Measurements from ENCODE around the gene PRAC1.
"Not testable (repeated sequence)": the region's sequence is repeated elsewhere in the genome, so short reads cannot be mapped to it uniquely, and the experiment has no call there.

The PRAC1 gene

DNA sequence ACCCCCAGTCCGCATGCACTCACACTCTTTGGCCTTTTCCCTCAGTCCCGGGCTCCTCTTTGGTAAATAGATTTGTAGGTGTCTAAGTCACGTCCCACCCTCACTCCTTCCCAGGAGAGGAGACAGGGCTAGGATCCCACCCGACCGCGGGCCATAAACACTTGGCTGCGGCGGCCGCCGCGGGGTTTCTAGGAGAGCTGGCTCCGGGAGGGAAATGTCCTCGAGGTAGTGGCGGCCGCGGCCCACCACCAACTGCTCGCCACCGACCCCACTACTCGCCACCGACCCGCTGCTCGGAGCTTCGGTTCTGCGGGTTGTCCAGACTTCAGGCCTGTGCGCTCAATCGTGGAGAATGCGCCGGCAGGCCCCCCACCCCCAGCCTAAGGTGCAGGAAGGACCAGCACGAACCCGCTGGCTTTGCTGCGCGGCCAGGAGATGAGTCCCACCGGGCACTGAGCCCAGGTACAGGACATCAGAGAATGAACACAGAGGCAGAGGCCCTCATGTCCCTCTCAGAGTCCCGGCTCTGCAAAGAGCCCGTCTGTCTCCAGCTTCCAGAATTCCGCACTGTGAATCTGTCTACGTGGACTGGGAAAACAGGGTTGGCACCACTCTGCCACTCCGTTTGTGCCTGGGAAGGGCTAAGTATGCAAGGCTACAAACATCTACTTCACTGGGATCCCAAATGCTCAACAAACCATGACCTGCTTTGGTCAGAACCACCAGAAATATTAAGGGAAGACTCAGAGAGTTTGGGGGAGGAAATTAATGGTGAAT, 3.2 kb upstream of the PRAC1 start:
- no peak for DNase-seq

DNA sequence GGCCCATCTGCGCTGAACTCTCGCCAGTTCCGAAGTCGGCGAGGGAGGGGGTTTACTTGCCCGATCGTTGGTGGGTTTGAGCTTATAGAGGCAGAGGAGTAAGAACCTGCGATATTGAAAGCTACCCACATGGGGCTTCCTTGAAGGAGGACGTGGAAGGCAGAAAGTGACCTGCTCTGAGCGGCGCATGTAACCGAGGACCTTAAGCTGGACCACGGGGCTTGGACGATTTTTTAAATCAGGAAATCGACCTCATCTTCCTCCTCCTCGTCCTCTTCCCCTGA, 2.6 kb upstream of the PRAC1 start:
- no peak for DNase-seq

DNA sequence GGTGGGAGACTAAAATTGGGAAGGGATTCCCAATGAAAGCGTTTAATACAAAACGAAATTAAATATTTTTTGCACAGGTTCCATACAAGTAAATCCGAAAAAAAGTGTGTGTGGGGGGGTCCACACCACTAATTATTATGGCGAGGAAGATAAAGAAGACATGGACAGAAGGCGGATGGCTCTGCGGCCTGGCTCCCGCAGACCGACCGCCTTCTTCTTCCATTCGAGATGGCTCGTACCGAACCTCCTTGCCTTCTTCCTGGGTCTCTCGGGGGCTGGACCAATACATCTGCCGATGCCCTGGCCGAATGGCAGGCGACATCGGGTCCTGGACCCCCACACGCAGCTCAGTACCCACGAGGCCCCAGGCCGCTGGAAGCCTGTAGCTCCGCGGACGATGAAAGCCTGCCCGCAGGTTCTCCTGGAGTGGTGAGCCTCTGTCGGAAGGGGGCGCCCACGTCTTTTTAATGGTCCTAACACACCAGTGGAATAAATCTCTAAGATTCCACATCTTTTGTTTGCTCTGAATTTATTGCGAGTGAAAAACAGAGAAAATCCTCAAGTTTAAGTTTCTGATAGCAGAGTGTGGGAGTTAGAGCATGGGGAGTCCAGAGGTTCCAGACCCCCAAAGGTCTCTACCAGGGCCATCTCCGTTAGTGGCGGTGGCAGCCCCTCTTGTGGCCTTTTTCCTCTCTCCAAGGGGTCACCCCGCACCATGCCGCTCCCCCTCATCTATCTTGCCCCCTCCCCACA, 2.1 kb upstream of the PRAC1 start:
- DNase-seq = peak in 1 of 2 experiments; percentile 60

DNA sequence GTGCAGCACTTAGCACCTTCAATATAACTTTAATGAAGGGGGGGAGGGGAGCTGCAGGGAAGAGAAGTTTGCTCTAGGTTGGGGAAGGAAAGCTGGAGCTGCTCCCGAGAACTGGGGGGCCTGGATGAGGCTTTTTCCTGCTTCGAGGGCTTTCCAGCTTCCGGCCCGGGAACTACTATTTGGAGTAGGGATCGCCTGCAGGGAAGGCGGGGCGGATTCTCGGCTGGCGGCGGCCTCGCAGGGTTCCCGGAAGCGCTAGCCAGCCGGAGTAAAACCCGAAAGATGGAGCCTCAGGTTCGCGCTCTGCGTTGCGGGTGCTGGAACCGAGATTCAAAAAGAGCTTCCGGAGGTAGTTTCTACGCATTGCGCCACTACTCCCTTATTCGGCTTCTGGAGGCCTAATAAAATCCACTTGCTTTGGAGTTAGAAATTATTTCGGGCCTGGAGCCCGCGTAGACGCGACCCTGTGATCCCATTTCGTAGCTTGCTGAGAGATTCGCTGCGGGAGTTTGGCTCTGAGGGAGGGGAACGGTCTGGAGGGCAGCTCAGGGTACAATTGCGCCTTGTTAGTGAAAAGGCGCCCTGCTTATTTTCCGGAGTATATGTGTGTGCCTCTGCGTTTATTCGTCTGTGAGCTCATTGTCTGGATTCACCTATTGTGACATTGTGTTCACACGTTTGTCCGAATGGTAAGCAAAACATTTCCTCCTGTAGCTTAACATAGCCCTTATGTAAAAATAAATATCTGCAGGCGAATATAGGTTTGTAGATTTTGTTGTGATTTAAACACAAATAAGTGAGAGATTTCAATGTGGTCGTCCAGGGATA, 1.3 kb upstream of the PRAC1 start:
- no peak for DNase-seq

DNA sequence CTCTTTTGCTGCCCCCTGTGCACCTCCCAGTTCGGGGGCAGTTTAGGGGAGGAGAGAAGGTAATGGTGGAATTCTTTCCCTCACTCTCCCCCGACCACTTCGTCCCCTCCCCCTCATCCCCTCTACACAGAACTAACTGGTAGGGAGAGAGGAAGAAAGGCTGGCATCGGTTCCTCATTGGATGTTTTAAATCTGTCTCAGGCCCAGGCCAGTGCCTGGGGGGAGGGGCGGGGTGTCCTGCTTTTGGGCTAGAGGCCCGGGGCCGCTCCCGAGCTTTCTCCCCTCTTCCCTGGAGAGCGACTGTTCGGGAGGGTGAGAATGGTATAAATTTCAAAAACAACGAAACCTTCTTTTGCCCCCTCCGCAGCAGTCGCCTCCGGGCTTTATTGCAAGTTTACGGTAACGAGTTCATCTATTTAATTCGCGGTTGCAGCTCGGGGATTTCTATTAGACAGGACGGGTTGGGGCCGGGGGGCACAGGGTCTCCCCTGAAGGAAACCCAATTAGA, 651 bp upstream of the PRAC1 start, which contains the start of gene PRAC2:
TSS of gene PRAC2 (plus strand) at position 271 of the 508 bp plus-strand sequence. CDS start 1,226 bp downstream, outside the sequence.
- no peak for DNase-seq

DNA sequence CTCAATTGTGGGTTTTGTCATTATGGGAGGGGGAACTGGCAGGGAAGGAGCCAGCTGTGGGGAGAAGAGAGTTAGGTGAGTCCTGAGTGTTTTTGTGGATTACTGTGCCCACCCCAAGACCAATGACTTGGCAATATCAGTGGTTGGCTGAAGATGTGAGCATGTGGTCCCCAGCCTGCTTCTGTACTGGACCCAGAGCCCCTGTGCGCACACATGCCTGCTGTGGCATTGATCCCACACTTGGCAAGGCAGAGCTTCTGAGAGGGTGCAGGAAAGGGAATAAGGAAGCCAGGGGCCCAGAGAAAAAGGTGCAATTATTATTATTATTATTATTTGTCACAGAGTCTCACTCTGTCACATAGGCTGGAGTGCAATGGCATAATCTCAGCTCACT, 1.3 kb downstream of the PRAC1 start:
- no peak for DNase-seq

DNA sequence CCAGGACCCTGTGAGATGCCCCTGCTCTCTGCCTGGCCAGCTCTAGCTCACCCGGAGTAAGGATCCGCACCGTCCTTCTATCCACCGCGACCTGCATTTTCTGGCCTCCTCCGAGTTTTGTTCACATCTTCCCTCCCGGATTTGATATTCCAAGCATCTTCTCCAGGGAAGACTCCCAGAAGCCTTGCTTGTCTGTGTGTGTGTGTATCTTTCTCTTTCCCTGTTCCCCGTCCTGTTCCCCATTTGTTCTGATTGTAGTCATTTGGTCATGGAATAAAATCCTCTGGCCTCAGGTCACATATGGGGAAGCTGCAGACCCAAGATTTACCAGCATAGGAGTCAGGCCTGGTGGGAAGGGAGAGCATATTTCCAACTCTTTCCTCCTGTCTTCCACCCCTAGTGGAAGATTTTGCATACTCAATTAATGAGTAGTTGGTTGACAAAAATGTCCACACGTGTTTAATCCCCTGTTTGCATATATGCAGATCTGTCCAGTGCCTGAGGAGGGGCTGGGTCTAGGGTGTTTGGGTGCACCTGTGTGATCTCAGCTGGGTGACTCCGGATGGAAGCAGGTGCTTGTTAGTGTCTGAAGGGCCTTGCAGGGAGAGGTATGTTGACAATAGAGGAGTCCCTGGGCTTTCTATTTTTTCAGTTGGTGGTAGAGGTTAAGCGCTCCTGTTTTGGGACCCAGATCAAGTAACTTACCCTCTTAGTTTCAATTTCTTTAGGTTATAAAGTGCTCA, 1.9 kb downstream of the PRAC1 start:
- no peak for DNase-seq

DNA sequence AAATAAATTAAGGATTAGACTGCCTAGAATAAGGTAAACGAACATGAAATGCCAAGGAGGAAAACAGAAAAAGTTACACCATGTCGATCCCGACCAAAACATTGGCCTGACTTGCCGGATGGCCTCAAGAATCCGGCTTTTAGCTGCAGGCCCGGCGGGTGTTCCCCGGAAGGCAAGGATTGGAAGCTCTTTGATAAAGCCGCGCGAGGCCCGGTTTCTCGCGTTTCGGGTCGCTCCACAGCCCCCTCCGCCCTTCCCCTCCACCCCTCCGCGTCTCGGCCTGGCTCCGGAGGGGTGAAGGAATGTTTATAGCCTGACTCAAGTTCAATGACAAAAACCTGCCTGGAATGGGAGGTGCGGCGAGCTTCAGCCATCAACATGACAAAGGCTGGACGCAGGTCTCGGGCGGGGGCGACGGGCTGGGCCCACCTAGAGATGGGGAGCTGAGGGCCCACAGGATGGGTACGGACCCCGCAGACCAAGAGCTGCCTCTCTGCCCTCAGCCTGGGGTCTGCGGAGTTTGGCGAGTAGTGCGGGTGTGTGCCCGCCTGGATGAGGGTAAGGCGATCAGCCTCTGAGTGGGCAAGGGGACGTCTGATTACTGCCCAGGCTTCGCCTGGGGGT, 2.6 kb downstream of the PRAC1 start:
- DNase-seq = no peak

DNA sequence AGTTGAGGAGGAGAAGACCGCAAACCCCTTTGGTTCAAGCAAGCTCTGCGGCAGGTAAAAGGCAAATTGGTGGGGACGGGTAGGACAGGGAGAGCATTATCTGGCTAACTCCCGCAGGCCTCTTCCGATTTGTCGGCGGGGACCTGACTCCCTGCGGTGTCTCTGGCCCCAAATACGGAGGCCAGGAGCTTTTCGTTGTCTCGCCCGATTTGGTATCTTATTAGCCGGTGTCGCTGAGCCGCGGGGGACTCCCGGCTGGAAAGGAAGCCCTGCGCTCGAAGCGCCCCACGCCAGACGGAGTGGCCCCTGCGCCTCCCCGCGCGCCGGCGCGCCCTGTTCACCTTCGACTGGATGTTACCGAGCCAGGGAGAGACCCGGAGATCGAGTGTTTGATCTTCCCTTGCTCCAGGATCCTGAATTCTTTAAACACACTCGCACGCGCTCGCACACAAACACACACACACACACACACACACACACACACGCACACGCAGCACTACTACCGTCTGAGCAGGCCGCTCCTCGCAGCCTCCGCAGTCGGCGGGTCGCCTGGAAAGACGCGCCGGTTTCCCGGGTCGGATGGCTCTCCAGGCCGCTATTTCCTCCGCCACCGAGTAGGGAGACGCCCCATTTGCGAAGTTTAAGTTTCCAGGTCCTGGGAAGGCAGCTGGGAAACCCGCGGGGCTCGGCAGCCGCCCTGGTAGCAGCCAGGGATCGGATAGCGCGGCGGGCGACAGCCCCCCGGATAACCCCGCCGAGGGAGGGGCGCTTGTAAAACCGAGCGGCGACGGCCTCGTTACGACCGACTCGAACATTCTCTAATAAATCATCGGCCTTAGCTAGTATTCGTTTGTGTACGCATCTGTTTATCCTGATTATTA, 3.3 kb downstream of the PRAC1 start:
- no peak for DNase-seq

DNA sequence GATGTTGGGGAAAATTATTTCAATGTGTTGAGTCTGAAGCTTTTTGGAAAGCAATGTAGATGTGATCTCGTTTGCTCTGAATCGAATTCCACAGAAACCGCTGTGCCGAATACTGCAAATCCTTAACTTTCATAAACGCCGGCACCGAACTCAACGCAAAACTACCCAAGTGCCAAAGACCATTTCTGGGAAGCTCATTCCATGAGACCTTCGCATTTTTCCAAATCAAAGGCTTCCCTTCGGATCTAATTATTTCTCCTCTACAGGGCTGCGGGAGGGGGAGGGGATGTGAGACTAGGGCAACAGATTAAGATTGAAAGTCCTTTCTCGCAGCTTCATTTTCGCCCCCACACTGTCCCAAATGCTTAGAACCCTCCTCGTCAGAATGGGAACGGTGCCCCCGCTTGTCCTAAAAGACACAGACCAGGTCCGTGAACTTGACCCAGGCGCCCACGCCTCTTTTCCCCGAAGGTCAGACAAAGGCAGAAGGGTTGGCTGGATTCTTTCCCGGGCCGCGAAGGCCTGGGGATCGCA, 4.0 kb downstream of the PRAC1 start:
- DNase-seq = no peak

DNA sequence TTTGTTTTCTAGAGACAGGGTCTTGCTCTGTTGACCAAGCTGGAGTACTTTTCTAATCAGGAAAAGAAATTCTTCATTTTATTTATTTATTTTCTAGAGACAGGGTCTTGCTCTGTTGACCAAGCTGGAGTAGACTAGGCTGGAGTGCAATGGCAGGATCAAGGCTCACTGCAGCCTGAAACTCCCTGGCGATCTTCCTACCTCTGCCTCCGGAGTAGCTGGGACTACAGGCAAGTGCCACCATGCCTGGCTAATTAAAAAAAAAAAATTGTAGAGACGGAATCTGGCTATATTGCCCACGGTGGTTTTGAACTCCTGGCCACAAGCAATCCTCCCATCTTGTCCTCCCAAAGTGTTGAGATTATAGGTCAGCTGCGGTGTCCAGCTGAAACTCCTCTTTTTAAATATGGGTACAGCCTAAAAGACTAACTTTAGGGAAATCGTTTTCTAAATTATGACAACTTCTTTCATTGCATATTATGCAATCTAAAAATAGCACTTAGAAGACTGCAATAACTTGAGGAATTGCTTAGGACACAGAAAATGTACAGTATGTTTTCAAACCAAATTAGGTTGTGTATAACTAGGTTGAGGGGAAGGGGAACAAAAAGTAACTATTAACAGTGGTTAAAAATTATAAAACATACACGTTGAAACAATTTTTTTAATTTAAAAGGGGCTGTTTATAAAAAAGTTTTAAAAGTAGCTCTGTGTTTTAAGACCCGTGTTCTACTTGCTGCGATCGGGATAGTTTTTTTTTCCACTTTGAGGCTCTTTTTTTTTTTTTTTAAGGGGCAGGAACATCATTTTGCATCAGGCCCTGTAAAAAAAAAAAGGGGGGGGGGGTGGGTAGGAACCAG, 4.7 kb downstream of the PRAC1 start:
- DNase-seq = no peak

DNA sequence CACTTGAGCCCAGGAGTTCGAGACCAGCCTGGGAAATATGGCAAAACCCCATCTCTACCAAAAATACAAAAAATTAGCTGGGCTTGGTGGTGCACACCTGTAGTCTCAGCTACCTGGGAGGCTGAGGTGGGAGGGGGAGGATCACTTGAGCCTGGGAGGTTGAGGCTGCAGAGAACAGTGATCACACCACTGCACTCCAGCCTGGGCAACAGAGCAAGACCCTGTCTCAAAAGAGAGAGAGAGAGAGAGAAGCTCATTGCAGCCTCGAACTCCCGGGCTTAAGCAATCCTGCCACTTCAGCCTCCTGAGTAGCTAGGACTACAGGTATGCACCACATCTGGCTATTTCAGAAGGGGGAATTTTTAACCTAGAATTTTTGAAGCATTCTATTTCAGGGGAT, 5.8 kb downstream of the PRAC1 start:
- DNase-seq = not testable (repeated sequence)

DNA sequence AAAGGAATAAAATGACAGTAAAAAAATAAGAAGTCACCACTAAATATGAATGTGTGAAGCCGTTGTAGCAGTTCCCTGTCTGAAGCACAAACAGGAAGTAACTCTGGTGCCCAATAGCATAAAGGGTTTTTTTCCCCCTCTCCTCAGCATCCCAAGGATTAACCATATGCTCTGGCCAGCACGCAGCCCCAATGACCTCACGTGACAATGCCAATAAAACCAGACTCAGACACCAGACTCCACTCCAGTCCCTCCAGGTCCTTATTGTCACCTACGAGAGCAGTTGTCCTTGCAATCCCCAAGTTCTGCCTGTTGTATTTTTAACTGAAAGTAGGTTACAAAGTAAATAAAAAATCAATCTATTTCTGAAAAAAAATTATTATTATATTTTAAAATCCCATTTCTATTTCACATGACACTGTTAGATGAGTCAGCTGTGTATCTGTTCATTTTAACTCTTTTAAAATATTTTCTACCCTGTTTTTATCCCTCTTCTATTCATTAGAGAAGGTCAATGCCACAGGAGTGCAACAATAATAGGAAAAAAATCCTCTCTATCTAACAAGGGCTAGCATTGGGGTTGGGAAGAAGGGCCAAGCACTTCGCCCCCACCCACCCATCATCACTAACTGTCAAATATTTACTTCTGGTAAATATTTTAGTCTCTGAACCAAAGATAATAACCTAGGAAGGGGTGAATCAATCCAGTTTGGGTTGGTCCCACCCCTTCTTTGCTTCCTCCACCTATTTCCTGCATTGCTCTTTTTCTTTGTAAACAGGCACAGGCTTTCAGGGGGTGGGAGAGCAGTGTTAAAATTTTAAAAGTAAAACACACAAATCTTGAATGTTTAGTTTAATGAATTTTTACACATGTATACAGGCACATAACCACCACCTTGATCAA, 6.6 kb downstream of the PRAC1 start:
- no peak for DNase-seq

DNA sequence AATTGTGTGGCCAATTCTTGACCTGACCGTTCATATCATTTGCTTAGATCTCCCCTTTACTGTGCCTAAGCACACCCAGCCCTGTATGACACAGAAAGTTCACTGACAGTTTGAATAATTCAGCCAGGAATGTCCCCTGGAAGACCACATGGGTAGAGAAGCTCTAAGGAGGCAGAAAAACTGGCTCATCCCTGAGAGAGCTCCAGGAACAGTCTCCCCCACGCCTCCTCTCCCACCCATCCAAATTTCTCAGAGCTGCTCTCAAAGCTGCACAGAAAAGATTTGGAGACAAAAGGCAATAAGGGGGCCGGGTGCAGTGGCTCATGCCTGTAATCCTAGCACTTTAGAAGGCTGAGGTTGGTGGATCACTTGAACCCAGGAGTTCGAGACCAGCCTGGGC, 11.2 kb downstream of the PRAC1 start:
- DNase-seq = no peak

DNA sequence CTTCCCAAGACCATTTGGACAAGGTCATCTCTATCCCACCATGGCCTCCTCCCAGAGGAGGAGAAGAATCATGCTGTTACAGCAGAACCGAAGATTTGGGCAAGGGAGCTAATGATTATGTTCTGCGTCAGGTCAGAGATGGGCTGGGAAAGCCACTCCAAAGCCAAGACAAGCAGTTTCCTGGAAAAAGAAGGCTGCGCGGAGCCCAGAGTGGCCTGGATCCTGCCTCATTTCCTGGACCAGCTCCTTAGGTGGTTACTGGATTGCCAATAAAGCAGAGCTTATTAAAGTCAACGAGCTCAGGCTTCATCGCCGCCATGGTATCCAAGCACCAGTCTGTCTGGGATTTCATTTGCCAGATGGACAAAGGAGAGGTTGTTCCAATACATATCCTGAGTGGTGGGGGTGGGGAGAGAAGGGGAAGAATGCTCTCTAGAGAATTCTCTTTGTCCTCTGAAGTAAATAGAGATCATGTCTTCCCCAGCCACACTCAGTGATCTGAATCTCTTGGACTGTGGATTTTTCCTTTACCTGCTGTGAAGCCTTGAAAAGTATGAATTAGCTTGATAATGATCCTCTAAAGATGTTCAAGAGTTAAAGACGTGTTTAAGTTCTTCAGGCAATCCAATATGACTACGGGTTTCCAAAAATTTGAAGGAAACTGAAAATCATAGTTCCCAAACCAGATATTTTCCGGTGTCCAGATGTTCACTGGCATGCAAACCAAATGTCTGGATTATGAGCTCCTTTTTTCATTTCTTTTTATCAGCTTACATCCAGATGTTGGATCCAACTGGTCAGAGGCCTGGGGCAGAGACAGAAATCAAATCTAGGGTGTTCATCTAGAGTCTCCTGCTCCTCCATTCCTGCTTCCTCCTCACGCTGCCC, 17.7 kb downstream of the PRAC1 start:
- DNase-seq = no peak

DNA sequence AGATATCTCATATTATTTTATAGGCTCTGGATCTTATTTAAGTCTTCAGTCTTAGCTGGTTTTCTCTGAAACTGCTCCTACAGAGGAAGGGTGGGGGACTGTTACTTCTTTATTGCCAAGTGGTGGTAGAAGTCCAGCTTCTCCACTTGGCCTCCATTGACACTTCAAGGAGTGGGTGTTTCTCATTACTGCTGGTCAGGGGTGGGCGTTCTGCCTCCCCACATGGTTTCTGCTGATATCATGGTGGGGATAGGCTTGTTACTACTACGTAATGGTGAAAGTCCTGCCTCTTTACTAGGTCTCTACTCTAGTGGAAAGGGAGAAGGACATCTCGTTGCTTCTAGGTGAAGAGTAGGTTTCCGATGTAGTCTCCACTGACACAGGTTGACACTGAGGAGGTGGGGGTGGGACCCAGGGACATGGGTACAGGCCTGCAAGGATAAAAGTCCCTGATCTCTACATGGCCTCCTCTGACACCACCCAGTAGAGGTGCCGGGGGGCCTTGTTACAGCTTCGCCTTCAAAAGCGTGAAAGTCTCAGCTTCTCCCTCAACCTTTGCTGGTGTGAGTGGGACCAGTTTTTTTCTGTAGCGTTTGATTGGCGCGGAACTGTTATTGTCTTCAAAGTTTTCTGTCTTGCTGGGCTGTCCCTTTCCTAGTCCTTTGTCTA, 20.3 kb downstream of the PRAC1 start:
- no peak for DNase-seq

DNA sequence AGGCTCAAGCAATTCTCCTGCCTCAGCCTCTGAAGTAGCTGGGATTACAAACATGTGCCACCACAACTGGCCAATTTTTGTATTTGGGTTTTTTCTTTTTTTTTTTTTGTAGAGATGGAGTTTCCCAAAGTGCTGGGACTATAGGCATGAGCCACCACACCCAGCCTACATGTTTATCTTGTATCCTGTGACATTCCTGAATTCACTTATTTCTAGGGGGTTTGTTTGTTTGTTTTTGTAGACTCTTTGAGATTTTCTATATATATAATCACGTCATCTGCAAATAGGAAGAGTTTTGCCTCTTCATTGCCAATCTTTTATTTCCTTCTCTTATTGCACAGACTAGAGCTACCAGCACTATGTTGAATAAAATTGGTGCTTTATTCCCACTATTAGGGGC, 29.1 kb downstream of the PRAC1 start:
- no peak for DNase-seq
